GM19372 (cell line): ENCODE data around the gene FRAS1.
"Not testable (repeated sequence)": the region's sequence is repeated elsewhere in the genome, so short reads cannot be mapped to it uniquely, and the experiment has no call there.

ENCODE experiments used
- ATAC-seq: cut with Tn5 transposase; IDR thresholded peaks from one replicate; pipeline ENCODE4 v1.9.1; 2021; ENCODE audit warnings: mild to moderate bottlenecking, low read depth, moderate library complexity; ENCODE audit not compliant: unreplicated experiment

Gene FRAS1

DNA sequence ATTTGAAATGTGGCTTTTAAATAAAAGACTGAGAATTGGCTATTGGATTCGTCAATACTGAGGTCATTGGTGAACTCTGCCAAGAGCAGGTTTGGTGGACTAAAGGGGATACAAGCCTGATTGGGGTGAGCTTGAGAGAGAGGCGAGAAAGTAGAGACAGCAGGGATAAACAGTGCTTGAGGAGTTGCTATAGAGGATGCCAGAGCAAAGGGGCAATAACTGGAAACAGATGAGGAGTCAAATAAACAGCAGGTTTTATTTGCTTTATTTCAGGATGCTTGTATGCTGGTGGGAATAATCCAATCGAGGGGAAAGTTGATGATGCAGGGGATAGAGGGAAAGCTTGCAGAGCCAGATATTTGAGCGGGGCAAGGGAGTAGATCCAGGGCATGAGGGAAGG is 470.4 kb downstream of the FRAS1 start:
- ATAC-seq = no peak

DNA sequence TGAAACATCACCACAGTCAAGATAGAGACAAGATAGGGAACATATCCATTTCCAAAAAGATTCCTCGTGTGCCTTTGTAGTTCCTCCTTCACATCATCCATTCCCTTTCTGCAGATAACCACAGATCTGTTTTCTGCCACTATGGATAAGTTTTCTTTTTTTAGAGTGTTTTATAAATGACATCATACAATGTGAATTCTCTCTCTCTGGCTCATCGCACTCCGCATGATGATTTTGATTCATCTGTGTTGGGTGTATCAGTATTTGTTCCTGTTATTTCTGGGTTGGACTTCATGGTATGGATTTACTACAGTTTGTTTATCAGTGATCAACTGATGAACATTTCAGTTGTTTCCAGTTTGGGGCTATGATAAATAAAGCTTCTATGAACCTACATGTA is 471.2 kb downstream of the FRAS1 start:
- no peak for ATAC-seq

DNA sequence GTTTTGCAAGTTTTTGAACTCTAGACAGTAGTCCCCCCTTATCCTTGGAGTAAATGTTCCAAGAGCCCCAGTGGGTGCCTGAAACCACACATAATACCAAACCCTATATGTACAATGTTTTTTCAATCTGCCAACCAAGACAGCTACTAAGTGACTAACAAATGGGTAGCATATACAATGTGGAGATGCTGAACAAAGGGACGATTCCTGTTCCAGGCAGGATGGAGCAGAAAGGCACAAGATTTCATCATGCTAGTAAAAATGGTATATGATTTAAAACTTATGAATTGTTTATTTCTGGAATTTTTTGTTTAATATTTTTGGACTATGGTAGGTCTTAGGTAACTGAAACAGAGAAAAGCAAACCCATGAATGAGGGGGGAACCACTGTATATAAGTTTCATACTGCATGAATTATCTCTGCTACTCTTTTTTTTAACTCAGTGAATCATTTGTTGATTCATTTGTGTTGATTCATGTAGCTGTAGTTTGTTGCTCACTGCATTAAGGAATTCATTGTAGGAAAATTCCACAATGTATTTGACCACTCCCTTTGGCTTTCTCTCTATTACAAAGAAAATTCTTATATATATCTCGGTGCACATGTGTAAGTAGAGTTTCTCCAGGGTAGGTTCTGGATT is 472.6 kb downstream of the FRAS1 start:
- ATAC-seq = no peak

DNA sequence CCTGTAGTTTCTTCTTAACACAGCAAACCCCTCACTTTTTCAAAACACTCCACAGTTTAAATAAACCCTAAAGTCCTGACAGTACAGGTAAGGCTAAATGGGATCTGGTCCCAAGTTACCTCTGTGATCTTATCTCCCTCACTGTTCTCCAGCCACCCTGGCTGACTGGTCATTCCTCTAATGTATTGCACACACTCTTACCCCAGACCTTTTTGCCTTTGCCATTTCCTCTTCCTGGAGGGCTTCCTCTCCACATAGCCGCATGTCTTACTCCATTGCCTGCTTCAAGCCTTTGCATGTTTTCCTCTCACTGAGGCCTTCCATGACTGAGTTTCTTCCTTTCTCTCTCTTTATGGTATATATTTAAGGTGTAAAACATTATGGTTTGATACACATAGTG is 474.9 kb downstream of the FRAS1 start:
- no peak for ATAC-seq

DNA sequence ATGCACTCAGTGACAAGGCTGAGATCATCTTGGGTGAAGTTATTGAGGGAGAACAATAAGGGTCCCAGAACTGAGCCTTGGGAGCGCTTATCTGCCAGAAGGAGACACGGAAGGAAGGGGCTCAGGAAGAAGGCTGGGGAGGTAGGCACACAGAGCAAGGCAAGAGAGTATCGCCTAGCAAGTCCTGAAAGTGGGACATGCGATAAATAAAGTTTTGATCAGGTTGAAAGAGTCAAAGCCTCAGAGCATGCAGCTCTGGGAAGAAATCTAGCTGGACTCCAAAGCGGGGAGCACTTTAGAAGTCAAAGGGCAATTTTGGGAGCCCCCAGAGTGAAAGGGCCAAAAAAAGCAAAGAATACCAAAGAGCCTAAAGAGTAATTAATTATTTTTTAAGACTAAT is 476.7 kb downstream of the FRAS1 start:
- ATAC-seq = no peak

DNA sequence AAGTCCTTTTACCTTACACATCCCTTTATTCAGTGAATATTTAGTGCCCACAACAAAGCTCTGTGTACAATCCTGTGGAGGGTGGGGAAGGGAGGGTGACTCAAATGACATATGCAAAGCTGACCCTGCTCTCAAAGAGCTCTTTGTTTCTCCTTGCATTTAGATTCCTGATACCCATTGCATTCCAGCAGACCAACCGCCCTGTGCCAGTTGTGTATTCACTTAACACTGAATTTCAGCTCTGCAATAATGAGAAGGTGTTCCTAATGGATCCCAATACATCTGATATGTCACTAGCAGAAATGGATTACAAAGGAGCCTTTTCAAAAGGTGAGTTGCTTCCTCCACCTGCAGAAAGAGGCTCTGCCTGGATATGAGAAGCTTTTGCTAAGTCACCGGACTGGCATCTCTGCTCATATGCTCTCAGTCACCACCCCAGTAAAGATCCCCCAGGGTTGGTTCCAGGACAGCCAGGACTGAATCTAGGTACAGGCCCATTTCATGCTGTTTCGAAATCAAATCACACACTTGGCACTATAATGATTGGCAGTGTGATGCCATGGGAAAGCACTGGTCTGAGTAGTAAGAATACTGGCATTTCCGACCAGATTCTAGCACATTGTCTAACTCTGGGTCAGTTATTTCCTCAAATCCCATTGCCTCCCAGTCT is 477.3 kb downstream of the FRAS1 start:
- no peak for ATAC-seq

DNA sequence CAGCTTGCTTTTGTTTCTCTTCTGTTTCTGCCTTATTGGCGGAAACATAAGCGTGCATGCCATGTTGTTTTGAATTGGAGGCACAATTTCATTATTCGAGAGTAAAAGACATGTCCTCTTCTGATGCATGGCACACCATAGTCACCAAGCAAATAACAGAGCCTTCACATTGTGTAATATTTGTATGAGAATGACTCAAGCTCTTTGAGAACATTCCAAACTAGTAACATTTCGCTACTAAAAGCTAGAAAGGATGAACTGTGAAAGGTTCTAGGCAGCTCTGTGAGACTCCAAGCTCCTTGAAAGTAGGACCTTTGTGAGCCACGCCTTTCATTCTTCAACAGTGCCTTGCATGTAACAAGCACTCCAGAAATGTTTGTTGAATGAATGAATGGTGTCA is 485.2 kb downstream of the FRAS1 start:
- ATAC-seq = no peak

DNA sequence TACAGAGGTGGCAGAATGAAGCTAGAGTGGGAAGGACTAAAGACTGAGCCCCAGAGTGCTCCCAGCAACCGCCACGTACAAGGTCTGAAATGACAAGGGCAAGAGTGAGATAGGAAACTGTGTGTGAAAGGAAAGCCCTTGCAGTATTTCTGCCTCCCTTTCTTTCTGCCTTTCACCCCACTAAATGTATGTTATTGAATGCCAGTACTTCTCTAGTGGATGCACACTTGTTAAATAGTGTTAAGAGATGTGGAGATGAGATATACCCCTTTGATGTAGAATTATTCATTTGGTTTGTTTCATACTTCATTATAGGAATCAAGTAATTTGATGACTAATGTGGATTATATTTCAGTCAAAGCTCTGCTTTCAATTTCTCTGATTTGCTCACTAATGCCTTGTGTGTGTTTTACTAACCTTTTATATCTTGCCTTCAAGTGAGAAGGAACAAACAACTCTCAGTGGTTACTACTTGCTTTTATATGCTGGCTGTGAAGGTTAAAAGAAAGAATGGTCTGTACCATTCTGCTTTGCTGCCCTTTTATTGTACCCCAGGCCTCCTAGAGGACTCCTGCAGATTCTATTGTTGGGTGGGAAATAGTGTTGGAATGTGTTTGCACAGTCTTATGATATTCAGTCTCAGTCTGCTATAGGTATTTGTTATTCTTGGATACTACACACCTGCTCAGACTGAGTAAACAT is 486.5 kb downstream of the FRAS1 start:
- ATAC-seq = no peak

DNA sequence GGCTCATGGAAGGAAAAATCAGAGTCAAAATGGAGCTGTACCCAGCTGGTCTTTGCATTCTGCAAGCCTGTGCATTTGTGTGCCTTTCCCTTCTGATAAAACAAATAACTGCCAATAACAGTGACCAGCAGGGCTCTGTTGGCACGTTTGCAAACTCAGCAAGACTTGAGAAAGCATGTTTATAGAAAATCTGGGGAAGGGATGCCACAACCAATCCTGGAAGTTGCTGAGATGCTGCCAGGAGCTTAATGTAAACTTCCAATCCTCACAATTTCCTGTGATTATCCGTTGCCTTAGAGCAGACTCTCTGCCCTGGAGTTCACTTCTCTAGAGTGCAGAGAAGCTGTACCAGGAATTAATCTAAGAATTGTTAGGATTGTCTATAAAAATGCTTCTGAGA is 487.6 kb downstream of the FRAS1 start:
- no peak for ATAC-seq

DNA sequence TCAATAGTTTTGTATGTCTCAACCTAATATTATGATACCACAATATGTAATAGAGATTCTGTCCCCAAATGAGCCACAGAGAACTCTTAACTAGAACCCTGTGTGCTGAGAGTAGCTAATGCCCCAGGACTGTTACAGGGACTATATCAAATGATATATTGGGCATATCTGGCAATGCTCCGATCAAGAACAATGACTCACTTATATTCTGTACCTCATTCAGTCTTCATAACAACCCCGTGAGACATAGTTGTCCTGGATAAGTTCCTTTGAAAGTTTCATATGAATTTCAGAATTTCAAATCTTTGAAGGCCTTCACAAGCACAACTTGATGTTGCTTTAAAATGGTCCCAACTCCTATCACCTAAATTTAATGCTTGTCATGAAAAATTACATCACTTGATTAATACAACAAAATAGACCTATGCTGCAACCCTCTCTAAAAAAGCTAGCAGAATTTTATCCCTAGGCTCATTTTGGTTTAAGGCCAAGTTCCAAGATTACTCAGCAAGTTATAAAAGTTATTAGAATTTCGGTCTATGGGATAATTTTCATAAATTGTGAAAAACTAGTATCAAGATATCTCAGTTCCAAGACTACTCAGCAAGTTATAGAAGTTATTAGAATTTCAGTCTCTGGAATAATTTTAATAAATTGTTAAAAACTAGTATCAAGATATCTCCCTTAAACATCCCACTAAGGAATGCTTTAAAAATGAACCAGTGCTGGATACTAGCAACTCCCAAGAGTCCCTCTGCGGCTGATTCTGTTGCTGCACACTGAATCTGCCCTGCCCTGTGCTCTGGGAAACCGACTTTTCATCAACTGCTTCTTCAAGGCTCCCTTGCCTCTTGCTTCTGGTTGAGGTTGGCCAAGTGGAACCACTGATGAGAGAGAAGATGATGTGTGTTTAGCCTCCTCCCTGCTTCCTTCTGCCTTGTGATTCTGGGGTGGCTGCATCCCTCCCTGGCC is 488.4 kb downstream of the FRAS1 start:
- no peak for ATAC-seq

DNA sequence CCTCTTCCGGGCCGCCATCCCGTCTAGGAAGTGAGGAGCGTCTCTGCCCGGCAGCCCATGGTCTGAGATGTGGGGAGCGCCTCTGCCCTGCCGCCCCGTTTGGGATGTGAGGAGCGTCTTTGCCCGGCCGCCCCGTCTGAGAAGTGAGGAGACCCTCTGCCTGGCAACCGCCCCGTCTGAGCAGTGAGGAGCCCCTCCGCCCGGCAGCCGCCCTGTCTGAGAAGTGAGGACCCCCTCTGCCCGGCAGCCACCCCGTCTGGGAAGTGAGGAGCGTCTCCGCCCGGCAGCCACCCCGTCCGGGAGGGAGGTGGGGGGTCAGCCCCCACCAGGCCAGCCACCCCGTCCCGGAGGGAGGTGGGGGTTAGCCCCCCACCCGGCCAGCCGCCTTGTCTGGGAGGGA is 490.8 kb downstream of the FRAS1 start:
- not testable (repeated sequence) for ATAC-seq

DNA sequence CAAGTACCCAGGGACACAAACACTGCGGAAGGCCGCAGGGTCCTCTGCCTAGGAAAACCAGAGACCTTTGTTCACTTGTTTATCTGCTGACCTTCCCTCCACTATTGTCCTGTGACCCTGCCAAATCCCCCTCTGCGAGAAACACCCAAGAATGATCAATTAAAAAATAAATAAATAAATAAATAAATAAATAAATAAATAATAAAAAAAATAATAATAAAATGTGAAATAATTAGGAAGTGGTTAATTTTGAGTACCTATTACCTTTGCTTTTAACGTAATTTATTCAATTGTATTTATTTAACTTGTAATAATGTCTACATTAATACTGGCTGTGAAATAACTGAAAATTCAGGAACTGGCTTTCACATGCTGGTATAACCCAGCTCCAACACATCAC is 491.8 kb downstream of the FRAS1 start:
- ATAC-seq = not testable (repeated sequence)

DNA sequence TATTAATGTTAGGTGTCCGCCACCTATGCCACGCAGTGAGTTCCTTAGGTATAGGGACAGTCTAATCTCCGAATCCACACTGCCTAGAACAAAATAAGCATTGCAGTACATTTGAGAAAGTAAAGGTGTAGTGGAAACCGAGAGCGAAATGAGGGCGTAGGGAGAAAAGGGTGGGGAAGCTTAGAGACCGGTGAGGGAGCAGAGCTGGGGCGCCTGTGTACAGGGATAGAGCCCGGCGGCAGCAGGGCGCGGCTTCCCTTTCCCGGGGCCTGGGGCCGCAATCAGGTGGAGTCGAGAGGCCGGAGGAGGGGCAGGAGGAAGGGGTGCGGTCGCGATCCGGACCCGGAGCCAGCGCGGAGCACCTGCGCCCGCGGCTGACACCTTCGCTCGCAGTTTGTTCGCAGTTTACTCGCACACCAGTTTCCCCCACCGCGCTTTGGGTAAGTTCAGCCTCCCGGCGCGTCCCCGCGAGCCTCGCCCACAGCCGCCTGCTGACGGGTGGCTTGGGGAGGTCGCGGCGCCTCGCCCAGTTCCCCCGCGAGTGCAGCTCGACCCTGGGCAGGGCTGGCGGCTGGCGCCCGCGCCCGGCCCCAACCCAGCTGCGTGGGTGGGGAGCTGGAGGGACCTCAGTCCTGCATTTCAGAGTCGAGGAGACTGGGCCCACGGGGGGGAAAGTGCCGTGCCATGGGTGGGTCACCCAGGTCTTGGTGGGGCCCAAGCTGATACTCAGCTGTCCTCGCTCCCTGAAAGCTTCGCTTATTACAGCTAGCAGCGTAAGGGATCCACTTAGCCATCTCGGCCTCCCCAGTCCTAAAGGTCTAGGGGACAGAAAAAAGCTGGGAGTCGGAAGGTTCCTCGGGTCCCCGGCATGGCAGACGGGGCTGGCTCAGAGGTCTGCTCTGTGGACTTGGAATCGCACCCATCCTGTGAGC is 494.6 kb downstream of the FRAS1 start, which contains the start of gene ANXA3:
Gene ANXA3, plus strand, starts transcription at position 351 of the 932 bp plus-strand sequence. CDS start 2,704 bp downstream, outside the sequence.
- ATAC-seq = no peak

DNA sequence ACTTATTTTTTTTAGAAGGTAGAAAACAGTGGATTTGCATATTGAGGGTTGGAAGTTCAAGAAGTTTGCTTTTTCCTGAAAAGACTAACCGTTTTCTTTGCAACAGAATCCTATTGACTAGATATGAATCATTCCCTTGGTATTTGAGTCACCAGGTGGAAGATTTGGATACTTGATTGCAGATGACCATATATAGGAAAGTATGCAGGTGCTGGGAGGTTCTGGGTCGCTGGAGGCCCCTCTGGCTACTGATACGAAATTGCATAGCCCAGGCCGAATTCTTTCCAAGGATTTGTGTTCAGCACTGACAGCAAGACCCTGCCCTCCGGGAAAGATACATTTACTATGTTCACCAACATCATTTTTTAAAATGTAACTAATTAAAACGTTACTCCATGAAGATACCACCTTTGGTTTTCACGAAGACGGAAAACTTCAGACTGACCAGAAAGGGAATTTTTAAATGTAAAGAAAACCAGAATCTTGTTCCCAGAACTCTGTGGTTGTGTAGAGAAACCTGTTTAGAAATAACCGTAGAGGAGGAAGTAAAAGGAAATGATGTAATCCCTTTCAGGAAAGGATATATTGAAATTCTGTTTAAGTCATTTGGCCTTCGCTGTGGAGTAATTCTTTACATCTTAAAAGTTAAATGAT is 495.4 kb downstream of the FRAS1 start:
- no peak for ATAC-seq

DNA sequence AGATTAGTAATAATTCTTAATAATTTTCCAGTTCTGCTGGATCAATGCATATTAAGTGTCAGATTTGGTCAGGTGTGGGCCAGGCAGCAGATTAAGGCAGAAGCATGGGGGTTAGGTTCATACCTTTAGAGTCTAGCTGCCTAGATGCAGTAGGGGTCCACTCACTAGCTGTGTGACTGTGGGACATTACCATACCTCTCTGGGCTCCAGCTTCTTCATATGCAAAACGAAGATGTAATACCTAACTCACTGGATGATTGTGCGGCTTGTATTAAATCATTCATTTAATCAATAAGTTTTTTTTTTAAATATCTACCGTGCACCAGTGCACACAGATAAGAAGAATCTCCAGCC is 495.9 kb downstream of the FRAS1 start:
- ATAC-seq = no peak

DNA sequence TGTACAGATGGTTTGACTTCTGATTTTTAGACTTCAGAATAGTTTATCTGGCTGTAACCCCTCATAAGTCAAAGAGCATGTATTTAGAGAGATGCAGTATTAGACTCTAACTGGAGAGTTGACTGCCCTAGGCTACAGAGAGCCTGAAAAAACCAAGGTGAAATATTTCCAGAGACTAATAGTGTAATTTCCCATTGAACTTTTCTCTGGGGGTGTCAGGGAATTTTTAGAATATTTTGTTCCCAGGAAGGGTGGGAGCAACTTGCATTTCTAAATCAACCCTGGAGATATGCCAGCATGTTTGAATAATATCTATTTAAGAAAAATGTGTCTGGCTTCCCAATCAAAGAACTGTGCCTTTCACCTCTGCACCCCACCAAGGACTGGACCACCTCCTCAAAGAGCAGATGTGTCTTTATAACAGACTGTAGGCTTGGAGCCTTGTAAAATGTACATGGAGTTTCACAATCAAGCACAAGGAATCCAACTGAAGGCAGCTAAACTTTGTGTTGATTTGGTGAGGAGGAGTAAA is 496.5 kb downstream of the FRAS1 start:
- ATAC-seq = no peak

DNA sequence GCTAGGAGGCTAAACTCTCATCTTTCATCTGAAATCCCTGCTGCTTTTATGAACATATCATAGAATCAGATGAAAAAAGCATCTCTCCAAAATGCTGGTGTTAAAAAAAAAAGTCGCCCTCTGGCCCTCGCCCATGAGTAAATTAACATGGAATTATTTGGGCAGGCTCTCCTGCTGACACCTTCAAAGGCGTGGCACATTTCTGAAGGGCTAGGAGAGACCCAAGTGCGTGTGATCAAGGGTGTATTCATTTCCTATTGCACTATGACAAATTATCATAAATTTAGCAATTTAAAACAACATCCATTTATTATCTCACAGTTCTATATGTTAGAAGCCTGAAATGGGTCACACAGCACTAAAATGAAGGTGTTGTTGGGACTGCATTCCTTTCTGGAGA is 499.5 kb downstream of the FRAS1 start:
- ATAC-seq = no peak

DNA sequence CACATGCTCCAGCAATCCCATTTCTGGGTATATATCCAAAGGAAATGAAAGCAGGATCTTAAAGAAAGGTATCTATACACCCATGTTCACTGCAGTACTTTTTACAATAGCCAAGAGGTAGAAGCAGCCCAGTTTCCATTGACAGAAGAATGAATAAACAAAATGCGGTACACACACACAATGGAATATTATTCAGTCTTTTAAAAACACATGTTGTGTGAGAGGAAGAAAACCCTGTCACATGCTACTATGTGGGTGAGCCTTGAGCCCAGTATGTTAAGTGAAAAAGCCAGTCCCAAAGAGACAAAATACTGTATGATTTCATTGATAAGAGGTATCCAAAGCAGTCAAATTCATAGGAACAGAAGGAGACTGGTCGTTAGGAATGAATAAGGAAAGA is 500.7 kb downstream of the FRAS1 start:
- ATAC-seq = no peak

DNA sequence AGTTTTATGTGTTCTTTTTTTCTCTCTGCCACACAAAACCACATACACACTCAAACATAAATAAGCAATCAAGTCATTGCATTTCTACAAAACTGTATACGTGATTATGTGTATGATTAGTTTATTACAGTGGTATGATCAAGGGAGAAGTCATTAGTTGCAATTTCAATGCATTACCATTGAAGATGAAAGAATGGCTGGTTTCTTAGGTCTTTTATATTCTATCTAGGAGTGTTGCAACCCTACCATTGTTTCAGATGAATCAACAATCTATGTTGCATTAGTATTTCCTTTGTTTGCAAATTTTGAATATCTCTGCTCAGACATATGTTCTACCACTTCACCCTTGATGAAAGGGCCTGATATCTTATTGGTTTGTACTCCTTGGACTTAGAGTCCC is 501.3 kb downstream of the FRAS1 start:
- ATAC-seq = no peak
